Activated T-helper 9 cell treated with anti-CD3 and anti-CD28 coated beads, Interleukin-2, amount 50 U/mL, for 16 hours (primary cell): Measurements from ENCODE around the gene DUSP28.

Experiments used
- DNase-seq: peaks from one replicate; pipeline ENCODE4 v3.0.0-alpha.2; 2020; ENCODE audit warnings: low read depth

DUSP28 gene

GRCh38 chr2:240601061-240601830 is 41.1 kb downstream of the DUSP28 start:
- no peak for DNase-seq

- DNase-seq = no peak
Observed at GRCh38 chr2:240601831-240602160, 41.6 kb downstream of the DUSP28 start.

- no peak for DNase-seq
Observed at GRCh38 chr2:240602266-240603050, 42.3 kb downstream of the DUSP28 start.

GRCh38 chr2:240603081-240603835 is 43.1 kb downstream of the DUSP28 start:
- DNase-seq = no peak

- no peak for DNase-seq
Observed at GRCh38 chr2:240603846-240604245, 43.7 kb downstream of the DUSP28 start.

- no peak for DNase-seq
Observed at GRCh38 chr2:240604291-240604938, 44.3 kb downstream of the DUSP28 start.

GRCh38 chr2:240604939-240605716 is 45.0 kb downstream of the DUSP28 start:
- no peak for DNase-seq

- DNase-seq = no peak
Observed at GRCh38 chr2:240605867-240606743, 45.9 kb downstream of the DUSP28 start.

- DNase-seq = no peak
Observed at GRCh38 chr2:240611601-240612210, 51.5 kb downstream of the DUSP28 start.
